Duodenal mucosa (tissue), 2 donors: ENCODE measurements around the gene PSEN2.
A peak's percentile ranks its signal among the peaks of the same experiment; 100 is the strongest.

ENCODE experiments used
- H3K27ac ChIP-seq: one replicate; pipeline ENCODE4 v1.7.0; 2013; ENCODE audit warnings: low read depth, low read length
- H3K27me3 ChIP-seq, 2 donors: one replicate each; pipeline ENCODE4 v1.7.0; 2013; ENCODE audit warnings: low read length in 2 of 2, control low read depth in 1 of 2; ENCODE audit not compliant: insufficient read depth in 2 of 2, control insufficient read depth in 1 of 2
- H3K36me3 ChIP-seq, 2 donors: one replicate each; pipeline ENCODE4 v1.7.0; 2013; ENCODE audit warnings: low read length in 2 of 2, control low read depth in 1 of 2; ENCODE audit not compliant: insufficient read depth in 2 of 2, control insufficient read depth in 1 of 2
- H3K4me1 ChIP-seq, 2 donors: one replicate each; pipeline ENCODE4 v1.7.0; 2013; ENCODE audit warnings: low read length in 2 of 2, control low read depth in 1 of 2; ENCODE audit not compliant: insufficient read depth in 2 of 2, control insufficient read depth in 1 of 2
- H3K4me3 ChIP-seq, 2 donors: one replicate each; pipeline ENCODE4 v1.7.0; 2013; ENCODE audit warnings: low read length in 2 of 2, low read depth in 1 of 2
- H3K9ac ChIP-seq, 2 donors: one replicate each; pipeline ENCODE4 v1.7.0; 2013; ENCODE audit warnings: low read length in 2 of 2, low read depth in 1 of 2
- H3K9me3 ChIP-seq, 2 donors: one replicate each; pipeline ENCODE4 v1.7.0; 2013; ENCODE audit warnings: low read length in 2 of 2, control low read depth in 1 of 2; ENCODE audit not compliant: control insufficient read depth in 1 of 2

PSEN2 gene

GRCh38 chr1:226870401-226871279, at the start of gene PSEN2:
PSEN2 (plus strand) TSS chr1:226870616; CDS start chr1:226881908, 11,292 bp downstream.
- Histone ChIP-seq H3K27me3 (no peaks in the 10 kb centered on the region), H3K36me3 (no peaks in the 10 kb centered on the region), H3K4me1 (peaks cover 15 to 28% of the 10 kb centered on the region in 2 donors), H3K27ac (peak within 1 kb of the TSS; percentile 30), H3K4me3 (peak within 1 kb of the TSS; percentile 71 to 76), H3K9me3 (no peaks in the 10 kb centered on the region), H3K9ac (peak within 1 kb of the TSS; percentile 55 to 66)

DNA sequence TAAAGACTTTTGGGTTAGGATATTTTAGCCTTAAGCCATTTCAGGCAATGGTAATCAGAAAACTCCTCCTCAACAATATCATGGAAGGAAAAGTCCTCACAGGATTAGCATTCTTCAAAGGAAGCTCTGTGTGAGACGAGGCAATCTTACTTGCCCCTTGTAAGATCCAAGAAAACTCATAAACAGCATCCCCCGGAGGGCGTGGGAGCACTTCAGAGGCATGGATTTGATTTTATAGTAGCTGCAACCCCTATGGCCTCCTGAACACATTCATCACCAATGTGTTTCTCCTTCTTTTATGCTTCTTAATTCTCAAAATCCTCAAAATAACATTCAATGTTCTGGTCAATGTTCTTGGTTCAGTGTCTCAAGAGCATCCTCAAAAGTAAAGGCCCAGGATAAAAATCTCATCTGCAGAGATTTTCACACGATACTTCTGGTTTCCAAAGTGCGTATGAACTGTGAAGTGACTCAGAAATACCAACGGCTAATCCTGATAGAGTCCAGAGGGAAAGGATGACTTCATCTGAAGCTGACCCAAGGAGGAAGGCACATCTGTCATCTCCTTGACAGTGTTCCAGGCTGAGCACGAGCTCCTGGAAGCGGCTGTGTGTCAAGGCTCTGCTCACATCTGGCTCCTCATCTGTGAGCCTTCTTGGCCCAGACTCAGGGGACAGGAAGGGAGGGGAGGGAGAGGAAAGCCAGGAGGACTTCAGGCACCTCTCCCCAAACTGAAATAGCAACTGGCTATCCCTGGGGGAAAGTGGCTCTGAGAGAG, 49.3 kb upstream of the PSEN2 start:
- no peaks in the 10 kb centered on the region for H3K9me3 ChIP-seq
- no peak overlapping the region for H3K4me3 ChIP-seq
- peaks cover 0 to 11% of the 10 kb centered on the region in 2 donors for H3K4me1 ChIP-seq
- no peaks in the 10 kb centered on the region for H3K27me3 ChIP-seq
- H3K36me3 ChIP-seq, result no peaks in the 10 kb centered on the region
- H3K9ac ChIP-seq, result no peak overlapping the region
- peak overlapping the region; percentile 48 for H3K27ac ChIP-seq

DNA sequence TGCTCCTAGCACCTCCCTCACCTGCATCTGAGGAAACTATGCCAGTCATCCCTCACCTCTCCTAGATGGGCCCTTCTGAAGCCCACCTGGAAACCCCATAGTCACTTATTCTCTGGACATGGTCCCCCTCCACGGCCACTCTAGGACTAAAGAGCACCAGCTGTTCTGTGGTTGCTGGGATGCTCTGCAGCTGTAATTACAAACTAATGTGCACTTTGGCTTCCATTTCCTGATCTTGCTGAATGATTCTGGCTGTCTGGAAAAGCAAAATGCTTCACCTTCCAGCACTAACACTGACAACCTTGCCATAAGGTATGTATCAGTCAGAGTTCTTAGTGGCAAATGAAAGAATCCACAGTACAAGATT, 48.7 kb upstream of the PSEN2 start:
- Histone ChIP-seq H3K9ac (no peak overlapping the region), H3K4me1 (peaks cover 0 to 9% of the 10 kb centered on the region in 2 donors), H3K36me3 (no peaks in the 10 kb centered on the region), H3K27ac (peak overlapping the region; percentile 48), H3K27me3 (no peaks in the 10 kb centered on the region), H3K9me3 (no peaks in the 10 kb centered on the region), H3K4me3 (no peak overlapping the region)

- Histone ChIP-seq H3K9ac (no peak overlapping the region), H3K27ac (no peak overlapping the region), H3K27me3 (no peaks in the 10 kb centered on the region), H3K4me3 (no peak overlapping the region), H3K4me1 (peaks cover 7 to 16% of the 10 kb centered on the region in 2 donors), H3K36me3 (no peaks in the 10 kb centered on the region), H3K9me3 (no peaks in the 10 kb centered on the region)
Observed at GRCh38 chr1:226823643-226824042, 46.8 kb upstream of the PSEN2 start.

GRCh38 chr1:226825037-226825745, 45.2 kb upstream of the PSEN2 start:
- Histone ChIP-seq H3K4me3 (no peak overlapping the region), H3K36me3 (no peaks in the 10 kb centered on the region), H3K27ac (no peak overlapping the region), H3K4me1 (peaks cover 7 to 16% of the 10 kb centered on the region in 2 donors), H3K27me3 (no peaks in the 10 kb centered on the region), H3K9ac (no peak overlapping the region), H3K9me3 (no peaks in the 10 kb centered on the region)

DNA sequence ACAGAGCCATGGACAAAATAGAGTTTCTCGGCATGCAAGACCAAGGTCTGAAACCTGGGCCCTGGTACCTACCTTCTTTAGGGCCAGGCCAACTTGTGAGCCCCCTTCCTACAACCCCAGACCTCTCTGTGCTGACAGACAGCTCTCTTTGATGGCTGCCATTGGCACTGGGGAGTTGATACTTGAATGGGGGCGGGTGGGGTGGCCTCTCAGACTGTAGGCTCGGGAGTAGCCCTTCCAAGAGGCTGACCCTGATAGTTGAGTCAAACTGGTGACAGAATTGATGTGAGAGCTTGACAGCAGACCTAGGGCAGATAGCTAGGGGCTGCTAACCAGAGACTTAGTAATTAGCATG, 44.7 kb upstream of the PSEN2 start:
- Histone ChIP-seq H3K4me3 (no peak overlapping the region), H3K9ac (no peak overlapping the region), H3K27ac (no peak overlapping the region), H3K36me3 (no peaks in the 10 kb centered on the region), H3K27me3 (no peaks in the 10 kb centered on the region), H3K4me1 (peaks cover 7 to 15% of the 10 kb centered on the region in 2 donors), H3K9me3 (no peaks in the 10 kb centered on the region)

- no peak overlapping the region for H3K27ac ChIP-seq
- H3K9me3 ChIP-seq, result no peaks in the 10 kb centered on the region
- H3K36me3 ChIP-seq, result no peaks in the 10 kb centered on the region
- no peak overlapping the region for H3K4me3 ChIP-seq
- no peak overlapping the region for H3K9ac ChIP-seq
- H3K27me3 ChIP-seq, result no peaks in the 10 kb centered on the region
- H3K4me1 ChIP-seq, result peaks cover 7 to 11% of the 10 kb centered on the region in 2 donors
Observed at GRCh38 chr1:226826479-226827261, 43.7 kb upstream of the PSEN2 start.

- no peaks in the 10 kb centered on the region for H3K36me3 ChIP-seq
- peak overlapping the region in 1 of 2 donors; percentile 56 for H3K9ac ChIP-seq
- no peaks in the 10 kb centered on the region for H3K27me3 ChIP-seq
- H3K4me3 ChIP-seq, result no peak overlapping the region
- no peak overlapping the region for H3K27ac ChIP-seq
- peaks cover 7% of the 10 kb centered on the region in 2 donors for H3K4me1 ChIP-seq
- no peaks in the 10 kb centered on the region for H3K9me3 ChIP-seq
Observed at GRCh38 chr1:226827458-226827857, 43.0 kb upstream of the PSEN2 start.

DNA sequence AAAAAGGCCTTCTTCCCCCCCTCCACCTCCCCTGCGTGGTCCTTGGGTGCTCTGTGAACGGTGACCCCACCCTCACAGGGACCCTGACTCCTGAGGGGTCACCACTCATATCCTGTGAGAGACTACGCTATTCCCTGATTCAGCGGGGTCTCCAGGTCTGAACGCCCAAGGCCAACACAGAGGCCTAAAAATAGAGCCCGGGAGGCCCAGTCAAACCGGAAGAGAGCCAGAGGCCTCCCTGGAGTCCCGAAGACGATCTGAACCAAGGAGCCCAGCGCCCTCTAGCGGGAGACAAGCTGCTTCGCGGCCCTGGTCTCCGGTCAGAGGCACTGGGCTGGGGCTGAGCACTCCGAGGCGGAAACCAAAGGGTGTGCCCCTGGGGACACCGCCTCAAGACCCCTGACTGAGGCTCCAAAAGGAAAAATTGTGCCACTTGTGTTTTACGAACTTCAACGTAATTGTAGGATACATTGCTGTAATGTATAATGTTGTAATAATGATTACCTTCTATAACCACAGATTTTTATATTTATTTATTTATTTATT, 42.4 kb upstream of the PSEN2 start:
- H3K9ac ChIP-seq, result peak overlapping the region in 1 of 2 donors; percentile 56
- no peak overlapping the region for H3K27ac ChIP-seq
- H3K27me3 ChIP-seq, result no peaks in the 10 kb centered on the region
- H3K9me3 ChIP-seq, result no peaks in the 10 kb centered on the region
- peak overlapping the region in 1 of 2 donors; percentile 38 for H3K4me3 ChIP-seq
- H3K4me1 ChIP-seq, result peaks cover 7% of the 10 kb centered on the region in 2 donors
- no peaks in the 10 kb centered on the region for H3K36me3 ChIP-seq
